DMS 273 treated with DMSO at 0.1 percent for 48 hours (cell line): Measurements from ENCODE around the gene NRCAM.

Experiments used
- DNase-seq: peaks from one replicate; lab custom pipeline; 2025; lab: John Stamatoyannopoulos, UW

The NRCAM gene

DNA sequence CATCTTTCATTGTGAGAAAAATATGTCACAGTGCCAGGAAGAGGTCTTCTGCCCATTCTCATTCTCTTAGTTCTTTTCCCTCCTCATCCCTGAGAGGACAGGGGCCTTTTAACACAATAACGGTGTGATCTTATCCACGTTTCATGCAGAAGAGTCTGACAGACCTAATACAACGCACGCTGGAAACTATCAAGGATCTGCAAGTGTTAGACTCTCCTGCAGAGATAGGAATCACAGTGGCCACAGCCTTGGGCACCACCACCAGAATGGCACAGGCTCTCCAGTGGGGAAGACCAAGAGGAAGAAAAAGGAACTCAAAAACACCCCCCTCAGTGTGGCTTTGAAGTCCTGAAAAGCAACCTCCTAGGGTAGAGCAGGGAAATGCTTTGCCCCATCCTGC lies 253.5 kb downstream of the NRCAM start:
- no peak for DNase-seq

DNA sequence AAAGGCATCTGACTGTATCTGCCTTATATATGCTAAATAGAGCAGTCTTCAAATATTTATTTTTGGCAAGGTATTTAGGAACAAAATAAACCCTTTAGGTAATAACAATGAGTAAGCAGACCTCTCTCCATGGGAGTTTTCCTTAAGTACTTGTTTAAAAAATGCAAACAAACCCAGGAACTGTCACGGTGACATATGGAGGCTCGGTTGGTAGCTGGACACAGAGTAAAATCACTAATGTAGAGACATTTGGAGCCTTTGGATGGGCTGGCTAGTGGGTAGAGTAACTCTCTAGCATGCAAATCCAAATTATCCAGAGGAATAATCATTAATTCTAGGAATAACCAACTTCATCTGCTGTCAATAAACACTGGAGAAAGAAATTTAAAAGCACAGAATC lies 254.5 kb downstream of the NRCAM start:
- peak; percentile 16 for DNase-seq

DNA sequence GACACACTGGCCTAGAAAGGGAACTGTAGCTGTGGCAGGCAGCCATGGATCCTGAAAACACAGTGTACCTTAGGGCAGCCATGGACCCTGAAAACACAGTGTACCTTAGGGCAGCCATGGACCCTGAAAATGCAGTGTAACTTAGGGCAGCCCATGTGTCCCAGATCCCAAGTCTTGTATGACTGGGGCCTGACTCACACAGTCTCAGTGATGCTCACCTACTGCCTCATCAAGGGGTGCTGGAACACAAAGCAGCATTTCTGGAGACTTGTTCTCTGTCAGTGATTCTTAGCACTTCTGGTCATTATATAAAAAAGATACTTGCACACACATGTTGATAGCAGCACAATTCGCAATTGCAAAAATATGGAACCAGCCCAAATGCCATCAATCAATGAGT lies 255.9 kb downstream of the NRCAM start:
- DNase-seq: no peak

DNA sequence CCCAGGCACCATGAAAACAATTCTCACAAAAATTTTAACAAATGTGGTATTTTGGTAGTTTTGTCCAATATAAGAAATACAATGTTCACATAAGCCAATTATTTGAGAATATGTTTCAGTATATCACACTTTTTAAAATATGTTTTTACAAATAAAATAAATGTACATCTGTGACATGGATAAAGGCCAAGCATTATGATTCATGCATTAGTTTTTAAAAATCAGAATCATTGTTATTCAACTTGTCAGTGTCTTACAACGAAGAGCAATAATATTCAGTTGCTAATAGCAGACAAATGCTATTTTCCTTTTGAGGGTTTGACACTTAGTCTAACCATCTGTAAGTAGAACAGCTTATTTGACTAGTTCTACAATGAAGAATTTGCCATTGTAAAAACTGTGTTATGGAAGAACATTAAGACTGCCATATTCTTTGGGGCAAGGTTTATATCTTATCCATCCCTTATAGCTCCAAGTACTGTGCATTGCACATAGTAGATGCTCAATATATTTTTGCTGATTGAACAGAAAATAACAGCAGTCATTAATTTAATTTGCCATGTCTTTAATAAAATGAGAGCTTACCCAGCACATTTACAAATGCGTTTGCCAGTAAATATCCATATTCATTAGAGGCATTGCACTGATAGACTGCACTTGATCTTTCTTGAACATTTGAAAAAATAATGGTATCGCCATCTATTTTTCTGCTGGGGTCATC lies 258.7 kb downstream of the NRCAM start:
- no peak for DNase-seq

DNA sequence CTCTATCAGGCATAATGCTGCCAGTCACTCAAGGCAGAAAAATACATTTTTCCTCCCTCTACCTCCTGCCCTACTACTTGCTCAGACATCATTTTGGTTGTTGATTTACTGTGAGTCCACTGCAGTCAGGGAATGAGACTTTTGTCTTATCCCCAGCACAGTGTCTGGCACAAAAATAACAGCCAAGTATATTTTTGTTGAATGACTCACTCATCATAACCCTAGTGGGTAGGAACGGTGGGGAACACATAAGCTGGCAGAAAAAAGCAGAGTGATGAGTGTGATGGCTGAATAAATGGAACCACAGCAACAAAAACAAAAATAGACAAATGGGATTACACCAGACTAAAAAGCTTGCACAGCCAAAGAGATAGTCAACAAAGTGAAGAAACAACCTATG lies 260.2 kb downstream of the NRCAM start:
- DNase-seq: no peak

DNA sequence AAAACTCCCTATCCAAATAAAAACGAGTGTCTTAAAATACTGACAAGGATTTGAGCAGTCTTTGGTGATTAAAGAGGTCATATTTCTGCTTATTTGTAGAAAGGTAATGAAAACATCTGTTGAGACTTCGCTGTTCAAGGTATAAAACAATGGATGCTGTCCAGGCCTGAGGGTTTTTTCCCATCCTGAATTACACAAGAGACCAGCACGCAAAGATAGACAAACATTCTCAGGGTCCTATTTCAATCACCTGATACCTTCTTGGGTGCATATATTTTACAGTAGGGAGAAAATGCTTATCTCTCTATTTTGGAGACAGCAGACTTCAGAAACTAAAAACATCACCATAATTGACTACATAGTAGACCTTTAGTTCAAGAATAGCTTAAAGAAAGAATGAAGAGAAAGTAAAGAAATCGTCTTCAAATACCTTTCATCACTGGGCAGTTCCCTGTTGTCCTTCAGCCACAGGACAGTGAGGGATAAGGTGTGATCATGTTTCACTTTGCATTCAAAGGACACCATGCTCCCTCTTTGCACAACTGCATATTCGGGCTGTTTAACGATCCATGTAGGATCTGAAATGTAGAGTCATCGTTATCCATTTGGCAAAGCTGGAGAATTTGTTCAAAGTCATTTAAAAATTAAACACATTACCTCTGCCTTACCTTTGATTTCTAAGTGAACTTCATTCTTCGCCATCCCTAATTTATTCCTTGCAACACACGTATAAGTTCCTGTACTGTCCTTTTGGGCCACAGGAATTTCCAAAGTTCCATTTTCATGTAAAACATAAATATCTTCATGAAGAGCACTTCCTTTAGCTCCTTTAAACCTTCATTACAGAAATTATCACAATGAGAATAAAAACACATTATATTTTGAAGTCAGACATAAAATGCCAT lies 262.4 kb downstream of the NRCAM start:
- no peak for DNase-seq

DNA sequence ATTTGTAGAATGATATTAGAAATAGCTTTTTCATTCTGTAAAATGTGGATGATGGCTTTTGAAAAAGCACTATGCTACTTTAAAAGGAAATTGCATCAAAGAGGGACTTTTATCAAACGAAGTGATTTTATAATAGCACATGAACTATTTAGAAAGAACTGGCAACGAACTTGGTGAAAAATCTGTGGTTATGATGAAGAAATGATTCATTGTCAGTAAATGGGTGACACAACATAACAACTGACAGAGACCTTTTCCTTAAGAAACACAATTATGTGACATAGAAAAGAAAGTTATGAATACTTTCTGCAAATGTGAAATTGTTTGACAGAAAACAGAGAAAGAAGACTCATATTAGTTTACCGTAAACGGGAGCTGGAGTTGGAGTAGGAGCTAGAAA lies 265.3 kb downstream of the NRCAM start:
- no peak for DNase-seq

DNA sequence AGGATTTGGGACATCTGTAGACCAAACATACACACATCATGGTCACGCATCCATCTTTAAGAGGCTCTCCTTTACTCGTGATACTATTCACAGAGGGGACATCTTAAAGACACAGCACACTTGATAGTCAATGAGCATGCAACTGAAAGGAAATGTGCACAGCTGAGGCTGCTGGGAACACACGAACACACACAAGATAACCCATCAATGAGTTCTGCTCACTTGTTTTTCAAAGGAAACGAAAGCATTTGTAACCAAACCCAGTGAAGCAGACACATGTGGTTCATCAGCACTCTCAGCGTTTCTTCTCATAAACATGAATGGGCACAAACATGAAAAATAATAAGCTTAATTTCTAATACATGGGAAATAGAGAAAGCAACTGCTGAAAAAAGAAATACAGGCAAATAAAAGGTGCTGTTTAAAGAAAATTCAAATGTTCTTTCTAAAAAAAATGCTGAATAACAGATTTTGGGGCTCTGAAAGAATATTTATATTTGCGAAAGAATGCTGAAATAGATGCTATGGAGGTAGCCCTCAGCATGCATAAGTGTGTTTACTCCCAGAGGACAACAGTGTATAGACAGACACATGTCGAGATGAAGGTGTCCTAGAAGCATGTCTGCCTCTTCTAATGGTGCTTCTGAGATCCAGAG lies 266.4 kb downstream of the NRCAM start:
- no peak for DNase-seq

DNA sequence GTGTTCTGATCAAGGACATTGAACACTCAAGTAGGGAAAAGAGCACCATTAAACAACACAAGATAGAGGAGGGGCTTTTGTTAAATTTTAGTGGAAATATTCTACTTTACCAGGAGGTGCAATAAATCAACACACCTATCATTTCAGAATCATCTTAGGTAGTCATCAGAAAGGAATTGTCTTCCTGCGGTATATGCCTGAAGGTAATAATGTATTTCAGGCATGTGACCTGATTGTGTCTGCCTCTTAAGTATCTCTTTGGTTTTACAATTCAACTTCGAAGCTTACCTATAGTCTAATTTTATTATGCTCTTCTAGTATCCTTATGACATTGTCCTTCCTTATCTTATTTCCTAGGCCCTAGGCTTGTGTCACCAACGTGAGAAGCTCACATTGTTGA lies 267.5 kb downstream of the NRCAM start:
- DNase-seq: no peak

DNA sequence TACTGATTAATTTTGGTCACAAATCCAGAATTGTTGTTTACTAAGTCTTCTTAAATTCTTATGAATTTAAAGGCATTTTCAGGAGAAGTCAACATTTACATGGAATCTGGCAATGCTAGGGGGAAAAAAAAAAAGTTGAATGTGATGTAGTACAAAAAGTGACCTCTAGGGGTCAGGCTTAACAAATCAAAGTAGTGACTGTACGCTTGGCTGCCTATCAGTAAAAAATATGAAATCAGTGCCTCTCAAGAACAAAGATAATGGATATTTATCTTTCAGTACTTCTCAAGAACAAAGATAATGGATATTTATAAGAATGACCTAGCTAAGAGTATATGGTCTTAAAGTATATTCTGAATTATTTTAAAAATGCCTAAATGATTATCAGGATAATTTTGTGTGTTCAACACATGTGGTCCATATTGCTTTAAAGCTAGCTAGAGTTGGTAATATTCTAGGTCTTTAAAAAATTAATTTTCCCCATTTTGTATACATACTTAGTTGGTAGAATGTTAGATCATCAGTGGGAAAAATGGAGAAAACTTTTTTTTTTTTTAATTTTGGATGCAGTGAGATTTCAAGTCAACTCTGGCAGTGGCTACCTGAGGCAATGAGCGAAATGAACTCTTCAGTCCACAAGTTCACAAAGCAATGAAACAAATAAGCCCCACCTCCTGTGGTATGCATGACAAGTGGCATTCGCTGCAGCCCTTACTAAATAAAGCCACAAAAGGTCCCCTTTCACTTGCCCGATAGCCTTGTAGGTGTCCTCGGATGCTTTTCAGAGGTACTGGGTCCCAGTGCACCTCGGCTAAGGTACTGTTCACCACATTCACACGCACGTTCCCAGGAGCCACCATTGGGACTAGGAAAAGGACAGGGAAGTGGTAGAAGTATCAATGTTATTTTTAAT lies 274.9 kb downstream of the NRCAM start:
- peak; percentile 15 for DNase-seq

DNA sequence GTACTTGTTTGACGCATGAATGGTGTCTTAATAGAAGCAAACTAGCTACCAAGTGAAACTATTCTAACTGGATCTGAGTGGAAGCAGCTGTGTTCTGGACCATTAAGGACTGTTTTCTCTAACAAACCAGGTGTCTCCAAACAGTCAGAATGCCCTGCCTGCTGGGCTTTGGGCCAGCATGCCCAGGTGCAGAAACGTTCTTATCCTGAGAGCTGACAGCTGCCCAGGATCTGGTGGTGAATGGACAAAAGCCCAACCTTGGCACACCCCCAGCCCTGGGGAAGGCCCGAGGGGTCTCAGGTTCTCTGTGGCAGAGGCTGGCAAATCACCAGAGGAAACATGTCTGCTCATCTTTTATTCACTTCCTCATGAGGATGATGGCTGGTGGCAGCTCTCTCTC lies 277.8 kb downstream of the NRCAM start:
- DNase-seq: no peak

DNA sequence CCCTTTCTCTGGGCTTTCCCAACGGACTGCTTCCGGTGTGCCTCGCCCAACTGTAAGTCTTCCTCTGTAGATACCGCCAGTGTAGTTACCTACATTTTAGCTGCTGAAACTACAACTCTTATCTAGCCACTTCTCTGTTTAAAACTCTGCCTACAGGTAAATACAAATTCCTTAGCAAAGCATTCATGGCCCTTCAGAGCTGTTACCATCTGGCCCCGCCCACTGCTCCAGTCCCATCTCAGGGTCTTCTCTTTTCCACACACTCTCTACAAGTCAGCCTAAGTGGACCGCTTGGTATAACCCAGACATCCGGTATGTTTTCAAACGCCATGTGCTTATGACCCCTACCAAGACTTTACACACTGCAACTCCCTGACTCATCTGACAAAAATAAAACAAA lies 285.1 kb downstream of the NRCAM start:
- DNase-seq: no peak

DNA sequence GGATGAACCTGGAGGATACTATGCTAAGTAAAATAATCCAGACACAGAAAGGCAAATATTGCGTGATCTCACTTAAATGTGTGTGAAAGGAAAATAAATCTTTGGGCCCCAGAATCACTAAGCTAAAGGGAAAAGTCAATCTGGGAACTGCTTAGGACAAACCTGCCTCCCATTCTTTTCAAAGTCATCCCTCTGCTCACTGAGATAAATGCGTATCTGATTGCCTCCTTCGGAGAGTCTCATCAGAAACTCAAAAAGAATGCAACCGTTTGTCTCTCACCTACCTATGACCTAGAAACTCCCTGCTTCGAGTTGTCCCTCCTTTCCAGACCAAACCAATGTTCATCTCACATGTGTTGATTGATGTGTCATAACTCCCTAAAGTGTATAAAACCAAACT lies 286.0 kb downstream of the NRCAM start:
- DNase-seq: no peak

DNA sequence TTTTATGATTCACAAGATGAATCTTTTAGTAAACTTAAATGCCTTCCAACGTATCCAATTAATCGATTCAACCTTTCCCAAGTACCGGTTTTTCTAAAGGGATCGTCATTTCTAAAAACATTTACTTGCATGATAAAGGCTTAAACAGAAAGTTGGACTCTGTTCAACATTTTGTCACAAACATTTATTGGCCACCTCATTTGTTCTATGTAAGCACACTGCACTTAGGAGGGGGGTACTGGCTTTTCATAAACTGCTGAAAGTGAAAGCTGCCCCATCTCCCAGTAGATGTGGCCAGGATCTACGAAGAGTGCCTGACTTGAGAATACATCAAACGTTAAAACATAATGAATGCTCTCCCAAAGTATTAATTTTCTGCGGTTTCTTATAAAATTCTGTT lies 288.8 kb downstream of the NRCAM start:
- DNase-seq: no peak

DNA sequence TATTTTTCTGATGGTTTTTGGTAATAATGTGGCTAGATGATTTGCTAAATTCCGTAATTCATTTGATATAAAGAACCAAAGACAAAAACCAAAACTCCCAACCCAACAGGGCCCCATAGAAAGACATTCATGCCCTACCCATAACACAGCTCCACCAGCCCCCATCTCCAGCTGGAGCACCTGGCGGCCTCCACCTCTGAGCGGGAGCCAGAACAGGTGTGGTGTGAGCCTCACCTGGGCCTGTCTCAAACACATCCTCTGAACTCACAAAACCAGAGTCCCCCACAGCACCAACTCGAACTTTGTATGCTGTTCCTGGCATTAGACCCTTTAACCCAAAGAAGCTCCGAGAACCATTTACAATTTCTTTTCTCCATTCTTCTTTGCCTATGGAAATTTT lies 289.5 kb downstream of the NRCAM start:
- DNase-seq: no peak

DNA sequence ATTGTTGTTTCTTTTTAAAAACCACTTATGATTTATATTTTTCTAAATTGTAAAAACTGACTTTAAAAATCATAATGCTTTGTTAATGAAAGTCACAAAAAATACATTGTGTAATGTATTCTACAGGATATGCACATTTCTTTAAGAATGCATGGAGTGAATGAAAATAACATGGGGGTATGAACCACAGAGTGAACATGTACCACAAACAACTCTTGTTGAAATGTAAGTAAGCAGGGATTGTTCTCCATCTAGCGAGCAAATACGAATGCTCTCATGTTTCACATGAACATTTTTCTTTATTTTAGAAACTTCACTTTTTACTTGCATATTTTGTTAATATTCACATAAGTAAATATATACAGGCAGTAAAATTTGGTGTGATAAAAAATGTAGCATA lies 290.5 kb downstream of the NRCAM start:
- no peak for DNase-seq

DNA sequence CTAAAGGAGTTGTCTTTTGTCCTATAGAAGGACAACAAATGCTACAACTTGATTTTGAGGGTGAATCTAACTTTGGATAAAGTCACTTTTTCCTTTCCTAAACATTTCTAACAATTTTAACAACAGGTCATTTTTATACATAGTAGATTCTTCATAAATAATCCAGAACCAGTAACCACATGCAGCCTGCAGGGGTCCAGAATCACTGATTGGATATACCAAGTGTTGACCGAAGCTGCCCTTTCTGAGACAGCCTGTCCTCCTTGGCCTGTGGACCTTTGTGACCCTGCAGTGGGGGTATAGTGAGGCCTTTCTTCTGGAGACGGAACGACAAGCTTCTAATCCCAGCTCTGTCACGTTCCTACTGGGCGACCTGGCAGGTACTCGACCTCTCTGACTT lies 291.3 kb downstream of the NRCAM start:
- no peak for DNase-seq

DNA sequence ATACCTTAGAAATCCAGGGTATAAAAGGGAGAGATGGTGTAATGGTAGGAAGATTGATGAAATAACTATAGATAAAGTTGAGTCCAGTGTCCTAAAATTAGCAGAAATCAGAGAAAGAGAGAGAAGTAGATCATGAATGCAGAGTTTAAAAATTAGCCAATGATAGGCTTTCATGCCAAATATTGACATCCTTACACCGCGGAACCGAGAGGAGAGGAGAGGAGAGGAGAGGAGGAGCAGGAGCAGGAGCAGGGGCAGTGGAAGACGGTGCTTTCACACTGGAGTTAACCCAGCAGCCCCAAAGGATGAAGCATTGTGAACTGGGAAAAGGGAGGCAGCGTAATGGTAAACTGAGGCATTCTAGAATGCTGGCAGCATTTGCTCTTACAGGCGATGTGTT lies 291.9 kb downstream of the NRCAM start:
- no peak for DNase-seq

DNA sequence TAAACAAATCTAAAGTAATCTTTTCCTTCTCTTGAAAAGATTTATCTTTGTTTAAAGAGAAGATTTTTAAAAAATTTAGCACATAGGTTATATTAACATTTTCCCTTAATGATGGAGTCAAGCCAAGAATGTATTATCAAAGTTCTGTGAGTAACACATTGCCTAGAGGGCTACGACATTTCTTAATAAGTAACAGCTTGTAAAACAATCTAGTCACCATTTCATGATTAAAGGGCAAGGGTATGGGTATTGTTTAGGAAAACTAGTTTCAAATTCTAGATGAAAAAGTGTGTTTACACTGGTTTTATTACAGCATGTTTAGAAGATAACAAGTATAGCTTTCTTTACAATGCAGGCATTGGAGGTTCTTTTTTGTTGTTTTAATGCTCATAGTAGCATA lies 297.5 kb downstream of the NRCAM start:
- DNase-seq: no peak

DNA sequence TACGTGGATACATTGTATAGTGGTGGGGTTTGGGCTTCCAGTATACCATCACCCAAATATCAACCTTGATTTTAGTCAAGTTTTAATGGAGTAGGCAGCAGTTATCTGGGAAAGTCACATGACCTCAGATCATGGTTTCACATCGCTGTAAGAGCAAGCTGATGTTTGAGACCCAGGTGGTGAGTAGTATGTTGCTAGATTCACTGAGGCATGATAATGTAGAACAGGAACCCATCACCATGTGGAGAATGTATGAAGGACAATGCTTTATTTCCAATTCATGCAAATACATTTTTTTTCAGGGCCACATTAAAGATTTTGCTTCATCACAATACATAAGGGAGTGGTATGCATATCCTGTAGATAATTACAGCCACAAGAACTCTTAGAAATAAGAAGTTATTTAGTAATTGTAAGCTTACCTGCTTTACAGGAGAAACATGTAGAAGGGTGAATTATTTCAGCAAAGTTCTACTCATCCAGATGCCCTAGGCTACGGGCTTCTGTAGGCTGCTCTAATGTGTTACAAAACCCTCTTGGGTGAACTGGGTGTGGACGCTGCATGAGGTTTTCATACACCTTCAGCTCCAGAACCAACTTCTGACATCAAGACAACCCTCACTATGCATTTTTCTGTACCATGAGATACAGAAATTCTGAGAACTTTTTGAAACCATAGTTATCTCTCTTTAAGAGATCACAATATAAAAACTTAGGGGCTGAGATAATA lies 298.5 kb downstream of the NRCAM start:
- no peak for DNase-seq

DNA sequence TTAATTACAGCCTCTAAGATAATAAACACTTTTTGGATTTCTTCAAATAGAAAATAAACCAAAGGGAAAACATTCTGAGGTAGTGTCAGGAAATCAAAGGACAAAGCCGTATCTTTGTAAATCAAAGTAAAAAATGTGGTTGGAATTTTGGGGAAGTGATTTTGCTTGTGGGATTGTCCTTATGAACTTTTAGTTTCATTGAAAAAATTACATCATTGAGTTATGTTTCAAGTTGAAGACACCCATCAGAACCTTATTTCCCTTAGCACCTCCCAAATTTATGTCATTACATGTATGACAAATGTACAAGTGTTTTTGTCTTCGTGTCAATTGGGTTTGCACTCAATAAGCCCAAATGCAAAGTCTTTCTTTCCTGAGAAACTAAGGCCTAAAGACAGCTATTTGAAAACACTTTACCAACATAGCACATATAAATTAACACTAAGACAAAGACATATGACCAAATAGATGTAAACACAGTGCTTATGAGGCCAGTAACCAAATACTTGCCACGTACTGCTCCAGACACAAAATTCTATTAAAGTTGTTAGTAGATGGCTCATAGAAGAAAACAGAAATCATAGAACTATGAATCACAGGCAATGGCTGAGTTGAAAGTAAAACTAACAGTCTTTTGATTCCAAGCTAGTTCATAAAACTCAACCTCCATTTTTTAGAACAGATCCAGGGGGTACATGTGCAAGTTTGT lies 299.2 kb downstream of the NRCAM start:
- no peak for DNase-seq
